ENCODE data around the gene PTK6.

Gene PTK6

DNA sequence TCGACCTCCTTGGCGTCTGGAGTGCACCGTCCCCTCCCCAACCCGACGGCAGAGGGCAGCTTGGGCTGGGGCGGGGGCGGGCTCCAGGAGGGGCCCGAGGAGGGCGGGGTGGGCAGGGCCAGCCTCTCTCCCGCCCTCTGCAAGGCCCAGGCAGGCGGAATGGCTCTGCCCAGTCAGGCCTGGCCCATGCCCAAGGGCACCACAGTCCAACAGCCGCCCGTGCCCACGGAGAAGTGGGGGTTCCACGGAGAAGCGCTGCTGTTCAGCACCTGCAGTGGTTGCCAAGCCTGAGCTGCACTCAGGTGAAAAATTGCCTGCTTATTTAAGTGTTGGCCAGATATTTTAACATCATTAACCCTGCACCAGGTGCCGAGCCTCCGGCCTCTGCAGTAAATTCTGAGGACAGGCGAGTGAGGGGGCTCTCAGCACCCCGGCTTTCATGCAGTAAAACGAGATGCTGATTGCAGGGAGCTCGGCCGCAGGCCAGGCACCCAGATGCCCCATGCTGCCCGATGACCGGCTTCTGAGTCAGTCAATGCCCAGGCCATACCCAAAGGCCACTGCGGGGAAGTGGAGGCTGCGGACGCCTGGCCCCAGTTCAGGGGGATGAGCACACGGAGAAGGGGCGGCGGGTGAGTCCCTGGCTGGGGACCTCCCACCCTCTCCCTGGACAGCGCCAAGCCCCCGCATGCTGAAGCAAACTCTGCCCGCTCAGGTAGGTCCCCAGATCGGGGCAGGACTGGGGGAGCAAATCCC, 10.7 kb upstream of the PTK6 start, which contains the start of gene SRMS:
SRMS (minus strand) TSS at position 25 of the 756 bp plus-strand sequence. CDS start 286 bp downstream, outside the sequence.
- no peak for DNase-seq (ENCODE audit: low spot score)
- H3K4me3 ChIP-seq, result no peak within 1 kb of the TSS
- TF ChIP-seq CTCF (IDR thresholded peaks at IDR 0.05), result no peak
- no peak within 1 kb of the TSS for H3K27ac ChIP-seq

DNA sequence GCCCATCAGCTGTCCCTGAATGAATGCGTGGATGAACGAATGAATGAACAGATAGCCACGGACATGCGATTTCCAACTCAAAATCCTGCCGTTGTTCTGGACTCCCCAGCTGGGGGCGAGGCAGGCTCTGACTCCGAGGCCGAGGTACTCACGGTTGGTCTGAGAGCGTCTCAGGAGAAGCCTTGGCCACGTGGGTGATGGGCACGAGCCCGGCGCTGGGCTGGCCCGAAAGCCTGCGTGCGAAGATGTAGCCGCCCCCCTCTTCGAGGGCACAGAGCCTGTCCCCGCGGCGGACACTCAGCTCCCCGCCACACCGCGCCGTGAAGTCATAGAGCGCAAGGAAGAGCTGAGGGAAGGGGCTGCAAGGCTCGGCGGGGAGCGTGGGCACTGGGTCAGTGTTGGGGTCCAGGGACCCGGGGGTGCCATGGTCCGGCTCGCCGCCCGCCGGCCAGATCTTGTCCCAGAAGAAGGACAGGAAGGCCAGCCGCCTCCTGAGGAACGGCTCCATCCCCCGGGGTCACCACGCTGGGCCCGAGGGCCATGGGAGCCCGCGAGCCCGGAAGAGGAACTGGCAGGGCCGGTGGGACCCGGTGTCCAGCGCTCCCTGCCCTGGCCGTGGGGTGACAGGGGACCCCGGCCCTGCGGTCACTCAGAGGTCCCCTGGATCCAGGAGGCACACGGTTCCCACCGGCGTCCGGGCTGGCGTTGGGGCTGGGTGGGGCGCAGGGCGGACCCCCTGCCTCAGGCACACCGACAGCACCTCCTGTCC, 10.0 kb upstream of the PTK6 start:
- H3K4me3 ChIP-seq, result no peak overlapping the region
- TF ChIP-seq CTCF (IDR thresholded peaks at IDR 0.05), result no peak
- H3K27ac ChIP-seq, result no peak overlapping the region
- DNase-seq (ENCODE audit: low spot score), result no peak

- DNase-seq (ENCODE audit: low spot score), result no peak
- no peak for TF ChIP-seq CTCF (IDR thresholded peaks at IDR 0.05)
- Histone ChIP-seq H3K27ac (no peak overlapping the region), H3K4me3 (no peak overlapping the region)
Observed at GRCh38 chr20:63546256-63546955, 9.2 kb upstream of the PTK6 start.

GRCh38 chr20:63545814-63546213, 8.6 kb upstream of the PTK6 start:
- Histone ChIP-seq H3K4me3 (no peak overlapping the region), H3K27ac (no peak overlapping the region)
- DNase-seq (ENCODE audit: low spot score), result no peak
- no peak for TF ChIP-seq CTCF (IDR thresholded peaks at IDR 0.05)

DNA sequence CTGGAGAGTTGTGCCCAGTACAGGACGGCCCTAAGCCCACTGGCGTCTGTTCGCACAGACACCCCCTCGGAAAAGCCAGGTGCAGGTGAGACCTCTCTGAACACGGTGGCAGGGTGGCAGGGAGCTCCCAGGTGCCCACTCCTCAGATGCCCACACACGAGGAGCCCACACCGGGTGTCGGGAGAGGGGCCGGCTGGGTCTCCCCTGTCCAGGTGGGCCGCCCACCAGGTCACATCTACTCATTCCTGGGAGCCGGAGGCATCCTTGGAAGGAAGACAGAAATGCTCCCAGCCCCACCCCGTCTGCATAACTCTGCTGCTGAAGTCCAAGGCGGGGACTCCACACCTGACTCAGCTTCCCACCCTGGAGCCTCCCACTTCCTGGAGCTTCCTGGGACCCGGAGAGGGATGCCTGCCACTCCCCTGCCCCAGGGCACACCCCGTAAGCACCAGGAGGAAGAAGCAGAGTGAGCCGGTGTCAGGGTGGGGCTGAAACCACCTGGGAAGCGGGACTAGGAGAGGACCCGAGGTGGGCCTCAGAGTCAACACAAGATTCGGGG, 7.9 kb upstream of the PTK6 start:
- no peak for DNase-seq (ENCODE audit: low spot score)
- no peak overlapping the region for H3K27ac ChIP-seq
- TF ChIP-seq CTCF (IDR thresholded peaks at IDR 0.05), result no peak
- H3K4me3 ChIP-seq, result no peak overlapping the region

GRCh38 chr20:63544241-63544957, 7.2 kb upstream of the PTK6 start:
- Histone ChIP-seq H3K27ac (no peak overlapping the region), H3K4me3 (no peak overlapping the region)
- TF ChIP-seq CTCF (IDR thresholded peaks at IDR 0.05), result no peak
- DNase-seq (ENCODE audit: low spot score), result no peak
